Jurkat, Clone E6-1 (cell line): ENCODE data around the gene SULT1C3.
"Not testable (repeated sequence)": the region's sequence is repeated elsewhere in the genome, so short reads cannot be mapped to it uniquely, and the experiment has no call there.

Experiments
- DNase-seq: peaks from one replicate; pipeline ENCODE4 v3.0.0-alpha.2; 2011; ENCODE audit warnings: low read depth, low spot score
- H3K4me3 ChIP-seq: 2 replicates; pipeline ENCODE4 v1.5.1; 2011; ENCODE audit warnings: mild to moderate bottlenecking, low read length, control low read depth, moderate library complexity

SULT1C3 gene

GRCh38 chr2:108240966-108241365 is 1.2 kb downstream of the SULT1C3 start:
- DNase-seq = no peak

GRCh38 chr2:108243566-108243965 is 3.8 kb downstream of the SULT1C3 start:
- no peak for DNase-seq
- no peak overlapping the region for H3K4me3 ChIP-seq

More at GRCh38 chr2:108240966-108241365, 1.2 kb downstream of the SULT1C3 start:
- H3K4me3 ChIP-seq = no peak overlapping the region

GRCh38 chr2:108244667-108245414 is 5.1 kb downstream of the SULT1C3 start:
- no peak overlapping the region for H3K4me3 ChIP-seq
- DNase-seq = no peak

GRCh38 chr2:108253106-108253505 is 13.3 kb downstream of the SULT1C3 start:
- no peak for DNase-seq
- no peak overlapping the region for H3K4me3 ChIP-seq

GRCh38 chr2:108257757-108258331 is 18.1 kb downstream of the SULT1C3 start:
- no peak overlapping the region for H3K4me3 ChIP-seq
- no peak for DNase-seq

GRCh38 chr2:108260773-108261172 is 21.0 kb downstream of the SULT1C3 start:
- DNase-seq = no peak
- H3K4me3 ChIP-seq = no peak overlapping the region

- DNase-seq = no peak
- H3K4me3 ChIP-seq = no peak overlapping the region
These were observed 22.3 kb downstream of the SULT1C3 start for GRCh38 chr2:108262036-108262435.

GRCh38 chr2:108263401-108263800 is 23.6 kb downstream of the SULT1C3 start:
- DNase-seq = no peak
- no peak overlapping the region for H3K4me3 ChIP-seq

GRCh38 chr2:108266218-108266617 is 26.4 kb downstream of the SULT1C3 start:
- no peak overlapping the region for H3K4me3 ChIP-seq
- no peak for DNase-seq

- no peak overlapping the region for H3K4me3 ChIP-seq
- DNase-seq = no peak
These were observed 27.3 kb downstream of the SULT1C3 start for GRCh38 chr2:108267101-108267500.

- no peak for DNase-seq
- H3K4me3 ChIP-seq = no peak overlapping the region
These were observed 28.2 kb downstream of the SULT1C3 start for GRCh38 chr2:108268001-108268400.

GRCh38 chr2:108270346-108270745 is 30.6 kb downstream of the SULT1C3 start:
- no peak for DNase-seq
- no peak overlapping the region for H3K4me3 ChIP-seq

- no peak overlapping the region for H3K4me3 ChIP-seq
- DNase-seq = no peak
These were observed 31.2 kb downstream of the SULT1C3 start for GRCh38 chr2:108270768-108271506.

- no peak overlapping the region for H3K4me3 ChIP-seq
- DNase-seq = no peak
These were observed 32.0 kb downstream of the SULT1C3 start for GRCh38 chr2:108271691-108272253.

GRCh38 chr2:108278631-108279030 is 38.9 kb downstream of the SULT1C3 start:
- DNase-seq = no peak

GRCh38 chr2:108279468-108279867 is 39.7 kb downstream of the SULT1C3 start:
- no peak overlapping the region for H3K4me3 ChIP-seq
- no peak for DNase-seq

More at GRCh38 chr2:108278631-108279030, 38.9 kb downstream of the SULT1C3 start:
- H3K4me3 ChIP-seq = no peak overlapping the region

- H3K4me3 ChIP-seq = no peak overlapping the region
- DNase-seq = no peak
These were observed 40.7 kb downstream of the SULT1C3 start for GRCh38 chr2:108280466-108280865.

- DNase-seq, H3K4me3 ChIP-seq: not testable (repeated sequence)
These were observed 44.8 kb downstream of the SULT1C3 start for GRCh38 chr2:108284566-108284965.

GRCh38 chr2:108285616-108286015 is 45.8 kb downstream of the SULT1C3 start:
- no peak overlapping the region for H3K4me3 ChIP-seq
- DNase-seq = no peak

- no peak for DNase-seq
- H3K4me3 ChIP-seq = no peak overlapping the region
These were observed 47.4 kb downstream of the SULT1C3 start for GRCh38 chr2:108287169-108287568.
